ENCODE results near the gene NAV3. TPM values are rescaled to one million over a fixed set of nuclear protein-coding genes. Genes with fewer than 3 reads are reported as not detected.

NAV3 gene
- total RNA-seq, 2 experiments from 2014 or later: not detected

GRCh38 chr12:78187741-78188140 is 357.0 kb downstream of the NAV3 start:
- no peak overlapping the region for H3K27ac Mint-ChIP-seq
- no peaks in the 10 kb centered on the region for H3K36me3 Mint-ChIP-seq (ENCODE audit: low read depth)
- intact Hi-C loops (cut with micrococcal nuclease): no loop called here
- TF ChIP-seq CTCF (IDR thresholded peaks at IDR 0.05): no peak
- H3K4me3 Mint-ChIP-seq: no peak overlapping the region
- H3K27me3 Mint-ChIP-seq: no peaks in the 10 kb centered on the region
- H3K4me1 Mint-ChIP-seq (ENCODE audit: low read depth): no peaks in the 10 kb centered on the region
- ATAC-seq: no peak
- POLR2A ChIA-PET: no interaction called here
- CTCF ChIA-PET: no interaction called here
- no peak for DNase-seq
- H3K9me3 Mint-ChIP-seq: peaks cover 4% of the 10 kb centered on the region

- Mint-ChIP-seq H3K4me1 (ENCODE audit: low read depth) (no peaks in the 10 kb centered on the region), H3K9me3 (peaks cover 2% of the 10 kb centered on the region), H3K36me3 (ENCODE audit: low read depth) (no peaks in the 10 kb centered on the region), H3K4me3 (no peak overlapping the region), H3K27ac (no peak overlapping the region), H3K27me3 (no peaks in the 10 kb centered on the region)
- POLR2A ChIA-PET: no interaction called here
- DNase-seq (no peak), ATAC-seq (no peak)
- TF ChIP-seq CTCF (IDR thresholded peaks at IDR 0.05): no peak
- CTCF ChIA-PET: no interaction called here
- intact Hi-C loops (cut with micrococcal nuclease): no loop called here
Observed at GRCh38 chr12:78189656-78190055, 359.0 kb downstream of the NAV3 start.

- no peaks in the 10 kb centered on the region for H3K4me1 Mint-ChIP-seq (ENCODE audit: low read depth)
- no peak overlapping the region for H3K27ac Mint-ChIP-seq
- H3K27me3 Mint-ChIP-seq: no peaks in the 10 kb centered on the region
- peaks cover 2% of the 10 kb centered on the region for H3K9me3 Mint-ChIP-seq
- POLR2A ChIA-PET: no interaction called here
- DNase-seq (no peak), ATAC-seq (no peak)
- no peak overlapping the region for H3K4me3 Mint-ChIP-seq
- intact Hi-C loops (cut with micrococcal nuclease): no loop called here
- CTCF ChIA-PET: no interaction called here
- no peaks in the 10 kb centered on the region for H3K36me3 Mint-ChIP-seq (ENCODE audit: low read depth)
- TF ChIP-seq CTCF (IDR thresholded peaks at IDR 0.05): no peak
Observed at GRCh38 chr12:78191611-78192010, 360.9 kb downstream of the NAV3 start.

GRCh38 chr12:78192979-78193378 is 362.3 kb downstream of the NAV3 start:
- Mint-ChIP-seq H3K4me1 (ENCODE audit: low read depth) (no peaks in the 10 kb centered on the region), H3K27me3 (no peaks in the 10 kb centered on the region), H3K4me3 (no peak overlapping the region), H3K36me3 (ENCODE audit: low read depth) (no peaks in the 10 kb centered on the region), H3K27ac (no peak overlapping the region), H3K9me3 (peaks cover 2% of the 10 kb centered on the region)
- no peak for TF ChIP-seq CTCF (IDR thresholded peaks at IDR 0.05)
- no peak for ATAC-seq
- no peak for DNase-seq
- intact Hi-C loops (cut with micrococcal nuclease): no loop called here
- CTCF ChIA-PET: no interaction called here
- POLR2A ChIA-PET: no interaction called here

GRCh38 chr12:78194448-78194847 is 363.8 kb downstream of the NAV3 start:
- Mint-ChIP-seq H3K4me3 (no peak overlapping the region), H3K27me3 (no peaks in the 10 kb centered on the region)
- POLR2A ChIA-PET: no interaction called here

More at GRCh38 chr12:78194448-78194847, 363.8 kb downstream of the NAV3 start:
- Mint-ChIP-seq H3K36me3 (ENCODE audit: low read depth) (no peaks in the 10 kb centered on the region), H3K27ac (no peak overlapping the region), H3K9me3 (peaks cover 2% of the 10 kb centered on the region), H3K4me1 (ENCODE audit: low read depth) (no peaks in the 10 kb centered on the region)
- DNase-seq: no peak
- CTCF ChIA-PET: no interaction called here
- no peak for ATAC-seq
- TF ChIP-seq CTCF (IDR thresholded peaks at IDR 0.05): no peak
- intact Hi-C loops (cut with micrococcal nuclease): no loop called here

All from activated CD8-positive, alpha-beta T cell treated with anti-CD3 and anti-CD28 coated beads for 36 hours (primary cell).